KG1 (cell line): ENCODE data around the gene MAEA.

Source experiments
- DNase-seq: peaks from one replicate; lab custom pipeline; 2025; lab: John Stamatoyannopoulos, UW

Gene MAEA

GRCh38 chr4:1379801-1380331 lies 90.2 kb downstream of the MAEA start:
- no peak for DNase-seq

GRCh38 chr4:1380368-1381151 lies 90.9 kb downstream of the MAEA start:
- DNase-seq, result no peak

- no peak for DNase-seq
Observed at GRCh38 chr4:1381181-1381621, 91.5 kb downstream of the MAEA start.

- no peak for DNase-seq
Observed at GRCh38 chr4:1381944-1382541, 92.4 kb downstream of the MAEA start.

- no peak for DNase-seq
Observed at GRCh38 chr4:1382776-1383727, 93.4 kb downstream of the MAEA start.

- DNase-seq, result no peak
Observed at GRCh38 chr4:1383728-1384591, 94.3 kb downstream of the MAEA start.

GRCh38 chr4:1384675-1385372 lies 95.1 kb downstream of the MAEA start:
- no peak for DNase-seq

- no peak for DNase-seq
Observed at GRCh38 chr4:1385373-1386340, 96.0 kb downstream of the MAEA start.
